Jurkat, Clone E6-1 (cell line): ENCODE data around the gene UNKL.

ENCODE experiments used
- DNase-seq: peaks from one replicate; pipeline ENCODE4 v3.0.0-alpha.2; 2011; ENCODE audit warnings: low read depth, low spot score
- H3K4me3 ChIP-seq: 2 replicates; pipeline ENCODE4 v1.5.1; 2011; ENCODE audit warnings: mild to moderate bottlenecking, low read length, control low read depth, moderate library complexity

The UNKL gene

DNA sequence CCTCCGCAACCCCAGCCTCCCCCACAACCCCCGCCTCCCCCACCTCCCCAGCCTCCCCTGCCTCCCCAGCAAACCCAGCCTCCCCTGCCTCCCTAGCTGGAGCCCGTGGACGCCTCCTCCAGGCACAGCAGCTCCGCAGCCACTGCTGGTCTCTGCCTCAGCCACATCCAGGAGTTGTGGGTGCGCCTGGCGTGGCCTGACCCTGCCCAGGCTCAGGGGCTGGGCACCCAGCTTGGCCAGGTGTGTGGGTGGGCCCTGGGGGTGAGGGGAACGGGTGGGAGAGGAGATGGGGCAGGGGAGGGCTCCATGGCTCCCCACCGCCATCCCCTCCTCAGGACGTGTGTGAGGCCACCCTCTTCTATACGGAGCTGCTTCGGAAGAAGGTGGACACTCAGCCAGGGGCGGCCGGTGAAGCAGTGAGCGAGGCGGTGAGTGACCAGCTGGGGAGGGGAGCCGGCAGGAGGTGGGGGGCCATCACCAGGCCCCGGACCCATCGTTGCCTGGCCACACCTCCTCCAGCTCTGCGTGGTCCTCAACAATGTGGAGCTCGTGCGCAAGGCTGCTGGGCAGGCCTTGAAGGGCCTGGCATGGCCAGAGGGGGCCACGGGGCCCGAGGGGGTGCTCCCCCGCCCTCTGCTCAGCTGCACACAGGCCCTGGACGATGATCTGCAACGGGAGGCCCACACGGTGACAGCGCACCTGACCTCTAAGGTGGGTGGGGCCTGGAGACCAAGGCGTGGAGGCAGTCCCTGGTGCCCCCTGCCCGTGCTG, 68.7 kb downstream of the UNKL start:
- no peak overlapping the region for H3K4me3 ChIP-seq
- no peak for DNase-seq

- H3K4me3 ChIP-seq, result no peak overlapping the region
- no peak for DNase-seq
Observed at GRCh38 chr16:1345087-1345486, 69.4 kb downstream of the UNKL start.

- DNase-seq, result no peak
Observed at GRCh38 chr16:1344499-1344898, 70.0 kb downstream of the UNKL start.

DNA sequence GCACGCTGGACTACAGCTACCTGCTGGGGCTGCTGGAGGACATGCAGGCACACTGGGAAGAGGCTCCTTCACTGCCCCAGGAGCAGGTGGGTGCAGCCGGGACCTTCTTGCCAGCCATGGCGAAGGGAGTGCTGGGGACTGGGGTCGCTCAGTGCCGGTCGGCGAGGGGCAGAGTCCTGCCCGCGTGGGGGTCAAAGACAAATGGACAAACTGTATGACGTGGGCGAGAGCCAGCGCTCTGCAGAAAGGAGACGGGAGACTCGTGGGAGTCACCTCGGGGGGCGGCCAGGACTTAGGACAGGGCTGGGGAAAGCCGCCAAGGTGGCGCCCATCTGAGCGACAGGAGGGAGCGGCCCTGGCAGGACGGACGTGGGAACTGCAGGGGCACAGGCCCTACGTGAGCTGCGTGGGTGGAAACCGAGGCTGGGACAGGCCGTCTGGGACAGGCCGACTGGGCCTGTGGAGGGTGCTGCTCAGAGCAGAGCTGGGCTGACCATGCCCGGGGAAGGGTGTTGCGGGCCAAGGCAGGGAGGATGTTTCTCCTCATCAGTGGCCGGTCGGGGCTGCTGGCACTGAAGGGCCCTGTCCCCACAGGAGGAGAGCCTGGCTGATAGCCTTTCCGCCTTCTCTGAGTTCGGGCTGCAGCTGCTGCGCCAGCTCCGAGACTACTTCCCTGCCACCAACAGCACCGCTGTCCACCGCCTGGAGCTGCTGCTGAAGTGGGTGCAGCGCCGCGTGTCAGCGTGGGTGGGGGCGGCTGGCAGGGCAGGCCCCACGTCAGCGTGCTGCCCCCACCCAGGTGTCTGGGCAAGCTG, 70.9 kb downstream of the UNKL start:
- peak overlapping the region; percentile 5; the same call in 1 of the 2 replicates for H3K4me3 ChIP-seq
- no peak for DNase-seq

More at GRCh38 chr16:1344499-1344898, 70.0 kb downstream of the UNKL start:
- H3K4me3 ChIP-seq, result no peak overlapping the region

DNA sequence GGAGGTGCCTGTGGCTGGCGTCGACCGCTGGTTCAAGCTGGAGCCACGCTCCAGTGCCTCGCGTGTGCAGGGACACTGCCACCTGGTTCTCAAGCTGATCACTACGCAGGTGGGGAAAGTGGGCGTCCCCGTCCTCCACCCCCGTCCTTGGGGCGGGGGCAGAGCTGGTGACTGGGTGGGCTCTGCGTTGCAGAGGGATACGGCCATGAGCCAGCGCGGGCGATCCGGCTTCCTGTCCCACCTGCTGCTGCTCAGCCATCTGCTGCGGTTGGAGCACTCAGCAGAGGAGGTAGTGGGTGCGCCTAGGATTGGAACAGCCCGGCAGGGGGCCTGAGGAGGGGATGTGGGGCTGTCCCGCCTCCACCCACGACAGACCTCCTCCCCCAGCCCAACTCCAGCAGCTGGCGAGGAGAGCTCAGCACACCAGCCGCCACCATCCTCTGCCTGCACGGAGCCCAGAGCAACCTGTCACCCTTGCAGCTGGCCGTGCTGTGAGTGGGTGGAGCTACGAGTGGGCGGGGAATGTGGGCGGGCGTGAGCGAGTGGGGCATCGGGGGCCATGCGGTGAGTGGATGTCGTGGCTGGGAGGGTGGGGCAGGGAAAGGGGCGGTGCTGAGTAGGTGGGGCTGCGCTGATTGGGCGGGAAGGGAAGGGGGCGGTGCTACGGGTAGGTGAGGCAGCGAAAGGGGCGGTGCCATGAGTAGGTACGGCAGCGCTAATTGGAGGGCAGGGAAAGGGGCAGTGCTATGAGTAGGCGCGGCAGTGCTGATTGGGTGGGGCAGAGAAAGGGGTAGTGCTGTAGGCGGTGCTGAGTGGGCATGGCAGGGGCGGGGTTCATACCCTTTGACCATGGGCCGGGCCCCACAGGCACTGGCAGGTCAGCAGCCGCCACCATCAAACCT, 71.7 kb downstream of the UNKL start:
- DNase-seq, result peak; percentile 94
- H3K4me3 ChIP-seq, result peak overlapping the region; percentile 45

DNA sequence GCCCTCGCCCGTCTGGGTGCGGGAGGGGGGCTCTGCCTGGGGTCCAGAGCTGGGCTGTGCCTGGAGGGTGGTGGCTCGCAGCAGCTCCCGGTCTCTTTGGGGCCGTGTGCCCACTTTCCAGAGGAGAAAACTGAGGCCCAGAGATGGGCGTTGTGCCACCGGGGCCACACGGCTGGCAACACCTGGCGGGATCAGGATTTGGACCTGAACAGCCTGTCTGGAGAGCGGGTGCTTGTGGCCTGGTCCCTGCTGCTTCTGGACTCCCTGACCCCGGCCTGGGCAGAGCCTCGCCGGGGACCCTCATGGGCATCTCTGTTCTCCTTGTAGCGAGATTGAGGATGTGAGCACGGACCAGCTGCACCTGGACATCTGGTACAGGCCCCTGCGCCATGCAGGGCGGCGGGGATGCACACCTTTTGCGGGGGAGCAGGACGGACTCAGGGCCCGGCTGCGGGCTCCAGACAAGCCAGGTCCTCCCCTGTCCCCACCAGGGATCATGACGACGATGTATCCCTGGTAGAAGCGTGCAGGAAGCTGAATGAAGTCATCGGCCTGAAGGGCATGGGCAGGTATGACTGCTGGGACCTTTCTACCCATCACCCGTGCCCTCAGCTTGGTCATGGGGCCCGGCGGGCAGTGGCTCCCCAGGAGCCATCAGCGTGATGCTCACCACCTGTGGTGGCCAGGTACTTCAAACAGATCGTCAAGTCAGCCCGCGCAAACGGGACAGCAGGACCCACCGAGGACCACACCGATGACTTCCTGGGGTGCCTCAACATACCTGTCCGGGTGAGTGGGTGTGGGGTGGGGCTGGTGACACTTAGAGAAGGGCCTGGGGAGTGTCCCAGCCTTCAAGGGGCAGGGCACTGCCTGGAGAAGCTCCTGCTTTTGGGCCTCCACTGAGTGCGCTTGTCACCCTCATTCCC, 72.7 kb downstream of the UNKL start:
- H3K4me3 ChIP-seq, result peak overlapping the region; percentile 45
- DNase-seq, result no peak

DNA sequence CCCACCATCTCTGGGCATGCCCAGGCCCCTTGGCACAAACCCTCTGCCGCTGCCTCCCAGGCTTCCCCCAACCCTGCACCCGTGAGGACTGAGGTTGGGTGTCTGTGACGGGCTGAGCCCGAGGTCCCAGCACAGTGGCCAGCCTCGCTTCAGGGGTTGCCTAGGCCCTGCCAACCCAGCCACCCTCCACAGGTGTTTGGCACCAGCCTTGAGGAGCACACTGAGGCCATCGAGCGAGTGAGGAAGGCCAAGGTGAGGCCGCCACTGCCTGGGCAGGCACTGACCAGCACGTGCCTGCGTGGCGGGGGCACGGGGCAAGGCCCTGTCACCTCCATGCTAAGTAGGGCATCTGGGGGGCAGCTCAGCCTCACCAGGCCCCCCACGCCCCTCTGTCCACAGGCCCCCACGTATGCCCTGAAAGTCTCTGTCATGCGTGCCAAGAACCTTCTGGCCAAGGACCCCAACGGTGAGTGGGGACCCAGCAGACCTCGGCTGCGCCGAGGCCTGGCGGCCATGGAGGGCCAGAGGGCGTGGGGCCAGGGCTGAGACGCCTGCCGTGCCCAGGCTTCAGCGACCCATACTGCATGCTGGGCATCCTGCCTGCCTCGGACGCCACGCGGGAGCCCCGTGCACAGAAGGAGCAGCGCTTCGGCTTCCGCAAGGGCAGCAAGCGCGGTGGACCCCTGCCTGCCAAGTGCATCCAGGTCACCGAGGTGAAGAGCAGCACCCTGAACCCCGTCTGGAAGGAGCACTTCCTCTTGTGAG, 73.6 kb downstream of the UNKL start:
- H3K4me3 ChIP-seq, result no peak overlapping the region
- DNase-seq, result no peak

GRCh38 chr16:1338855-1339675, 75.4 kb downstream of the UNKL start:
- no peak overlapping the region for H3K4me3 ChIP-seq
- no peak for DNase-seq

GRCh38 chr16:1338119-1338730, 76.3 kb downstream of the UNKL start:
- no peak overlapping the region for H3K4me3 ChIP-seq
- no peak for DNase-seq

DNA sequence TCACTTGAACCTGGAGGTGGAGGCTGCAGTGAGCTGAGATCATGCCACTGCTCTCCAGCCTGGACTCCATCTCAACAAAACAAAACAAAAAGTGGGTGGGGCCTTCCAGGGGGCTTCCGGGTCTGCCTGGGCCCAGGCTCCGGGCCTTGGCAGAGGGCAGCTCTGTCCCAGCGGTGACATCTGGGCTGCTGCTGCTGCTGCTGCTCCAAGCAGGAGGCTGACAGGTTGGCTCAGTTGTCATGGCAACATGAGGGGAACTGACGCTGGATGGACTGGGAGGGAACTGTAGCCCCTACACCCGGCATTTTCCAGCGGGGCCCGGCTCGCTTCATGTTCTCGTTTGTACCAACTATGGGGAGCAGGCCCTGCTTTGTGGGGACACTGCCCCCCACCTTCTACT, 77.0 kb downstream of the UNKL start:
- DNase-seq, result no peak
- no peak overlapping the region for H3K4me3 ChIP-seq

GRCh38 chr16:1336619-1337018, 77.9 kb downstream of the UNKL start:
- H3K4me3 ChIP-seq, result no peak overlapping the region
- no peak for DNase-seq

GRCh38 chr16:1335996-1336395, 78.5 kb downstream of the UNKL start:
- no peak for DNase-seq
- no peak overlapping the region for H3K4me3 ChIP-seq

DNA sequence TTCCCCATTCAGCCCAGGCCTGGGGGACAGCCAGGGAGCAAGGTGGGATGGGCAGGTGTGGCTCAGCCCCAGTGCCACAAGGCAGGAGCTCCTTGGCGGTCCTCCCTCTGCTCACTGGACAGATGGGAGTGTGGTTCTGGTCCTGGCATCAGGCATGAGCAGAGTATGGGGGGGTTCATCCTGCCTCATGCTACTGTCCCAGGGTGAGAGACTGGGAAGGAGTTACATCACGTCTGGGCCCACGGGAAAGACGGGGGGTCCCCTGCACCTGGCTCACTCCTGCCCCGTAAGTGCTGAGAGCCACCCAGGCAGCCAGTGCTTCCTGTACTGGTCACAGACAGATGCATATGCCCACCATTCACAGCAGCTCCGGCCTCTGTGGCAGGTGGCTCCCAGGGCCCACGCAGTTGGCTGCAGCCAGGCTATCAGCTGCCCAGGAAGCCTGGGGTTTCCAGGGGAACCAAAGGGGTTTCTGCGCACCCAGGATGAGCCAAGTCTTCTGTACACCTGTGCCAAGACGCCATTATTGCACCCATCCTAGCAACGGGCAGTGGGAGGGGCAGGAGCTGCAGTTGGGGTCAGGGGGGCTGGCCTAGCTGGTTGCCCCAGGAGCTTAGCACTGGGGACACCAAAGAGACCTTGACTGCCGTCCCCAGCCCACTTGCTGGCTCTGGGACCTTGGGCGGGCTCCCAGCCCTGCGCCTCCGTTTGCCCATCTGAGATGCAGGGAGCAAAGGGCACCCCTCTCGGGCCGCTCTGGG, 79.1 kb downstream of the UNKL start:
- DNase-seq, result no peak
- H3K4me3 ChIP-seq, result no peak overlapping the region

DNA sequence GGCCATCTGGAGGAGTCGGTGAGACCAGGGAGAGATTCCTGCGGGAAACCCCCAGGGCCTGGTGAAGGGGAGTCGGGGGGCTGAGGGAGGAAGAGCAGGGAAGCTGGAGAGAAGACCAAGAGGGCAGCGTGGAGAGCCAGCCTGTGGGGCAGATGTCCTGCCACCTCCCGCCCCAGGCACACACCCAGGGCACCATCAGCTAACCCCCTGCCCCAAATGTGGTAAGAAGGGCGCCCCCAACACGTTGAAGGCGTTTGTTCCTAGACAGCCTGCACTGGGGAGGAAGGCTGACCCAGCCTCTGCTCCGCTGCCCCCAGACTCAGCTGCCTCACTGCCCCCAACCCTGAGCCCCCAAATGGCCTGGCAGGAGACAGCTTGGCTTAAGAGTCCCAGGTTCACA, 79.8 kb downstream of the UNKL start:
- no peak for DNase-seq
- no peak overlapping the region for H3K4me3 ChIP-seq

- no peak for DNase-seq
- no peak overlapping the region for H3K4me3 ChIP-seq
Observed at GRCh38 chr16:1333854-1334700, 80.4 kb downstream of the UNKL start.
